Occipital lobe (tissue), 2 donors: ENCODE results near the gene TPCN2. TPM values are rescaled to one million over a fixed set of nuclear protein-coding genes. Genes with fewer than 3 reads are reported as not detected.

Experiments used
- small RNA-seq: library from RNA; depleted of rRNA; stranded (forward); fragments of <200 nt; gene quantifications from one replicate; pipeline ENCODE3, GENCODE V24; 2014
- total RNA-seq: library from RNA; depleted of rRNA; stranded (reverse); fragments of >200 nt; gene quantifications from one replicate; pipeline ENCODE4 v1.2.3, GENCODE V29; 2014

TPCN2 gene
- total RNA-seq, 1 donor from 2014 or later, result 7.6 TPM

Small RNA genes within 50 kb of the gene (small RNA-seq; reads per million reads assigned to genes)
- gene MIR3164, result not detected

Other genes with a start within 250 kb of the TPCN2 start
- gene CPT1A, start 207.0 kb upstream of the TPCN2 start, total RNA-seq, result 5.5 TPM
- gene MRPL21, start 145.1 kb upstream of the TPCN2 start, total RNA-seq, result 43.2 TPM
- gene IGHMBP2, start 145.0 kb upstream of the TPCN2 start, total RNA-seq, result 8.1 TPM
- not detected for gene MRGPRD, start 67.9 kb upstream of the TPCN2 start, total RNA-seq
- 2.3 TPM for gene MRGPRF, start 35.7 kb upstream of the TPCN2 start, total RNA-seq
- 0.78 TPM for gene SMIM38, start 107.0 kb downstream of the TPCN2 start, total RNA-seq
- not detected for gene MYEOV, start 245.2 kb downstream of the TPCN2 start, total RNA-seq